ENCODE measurements around the gene STYX. TPM values are rescaled to one million over a fixed set of nuclear protein-coding genes. Genes with fewer than 3 reads are reported as not detected.
A peak's percentile ranks its signal among the peaks of the same experiment; 100 is the strongest.

STYX gene
- total RNA-seq, 1 experiment from 2014 or later, result 20.6 TPM

DNA sequence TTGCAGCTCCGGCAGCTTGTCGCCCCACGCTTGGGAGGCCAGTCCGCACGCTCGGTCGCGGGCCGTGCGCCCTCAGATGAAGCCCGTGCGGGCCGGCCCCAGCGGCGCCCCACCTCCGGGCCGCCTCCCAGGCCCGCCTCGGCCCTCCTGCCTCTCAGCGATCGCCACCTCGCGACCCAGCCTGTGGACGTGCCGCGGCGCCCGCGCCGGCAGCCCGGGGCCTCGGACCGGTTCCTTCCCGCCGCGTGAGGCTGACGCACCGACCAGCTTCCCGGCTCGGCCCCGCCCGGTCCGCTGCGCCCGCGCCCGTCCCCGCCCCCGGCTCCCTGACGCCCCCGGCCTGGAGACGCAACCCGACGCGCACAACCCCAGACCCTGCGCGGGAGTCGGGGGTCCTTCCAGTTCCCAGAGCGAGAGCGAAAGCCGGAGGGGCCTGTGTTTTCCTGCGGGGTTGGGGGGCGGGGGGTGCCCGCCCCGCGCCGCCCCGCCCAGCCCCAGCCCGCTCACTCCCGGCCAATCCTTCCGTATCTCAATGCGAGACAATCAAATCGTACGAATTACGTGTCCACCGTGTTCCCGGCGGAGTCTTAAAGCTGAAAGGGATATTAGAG, 34.4 kb upstream of the STYX start, which contains the start of gene ERO1A:
Gene ERO1A, minus strand, starts transcription at position 78 of the 611 bp plus-strand sequence. Its CDS starts 77 bp downstream, at position 1.
- Histone ChIP-seq H3K4me1 (ENCODE audit: control insufficient read depth, insufficient read depth, low read length) (peaks cover 20% of the 10 kb centered on the region), H3K27ac (ENCODE audit: low read length) (peak within 1 kb of the TSS; percentile 82), H3K4me3 (ENCODE audit: low read depth in 2 of 2, low read length in 2 of 2) (peak within 1 kb of the TSS; percentile 76 to 95), H3K9me3 (ENCODE audit: control insufficient read depth, insufficient read depth, low read depth, low read length) (no peaks in the 10 kb centered on the region), H3K27me3 (ENCODE audit: control insufficient read depth, insufficient read depth, low read length) (no peaks in the 10 kb centered on the region), H3K36me3 (ENCODE audit: control insufficient read depth, insufficient read depth, low read length) (no peaks in the 10 kb centered on the region)
- POLR2A ChIA-PET, result interaction anchor here (0.6 kb wide), 3 partner anchors 9 to 1147 kb away, joined by 5 to 8 read pairs (median 7); no protein-coding TSS in a partner anchor
- DNase-seq (ENCODE audit: low read depth, low spot score) (no peak), ATAC-seq (peak; percentile 93)
- CTCF ChIA-PET, result no interaction called here
- intact Hi-C loops (cut with micrococcal nuclease; ENCODE audit: unreplicated experiment), result no loop called here
- TF ChIP-seq POLR2AphosphoS5 (IDR thresholded peaks at IDR 0.05; ENCODE audit: low read depth, low read length), result peak; percentile 25; the same call in 1 of the 2 replicates
- TF ChIP-seq, protein P1, sequence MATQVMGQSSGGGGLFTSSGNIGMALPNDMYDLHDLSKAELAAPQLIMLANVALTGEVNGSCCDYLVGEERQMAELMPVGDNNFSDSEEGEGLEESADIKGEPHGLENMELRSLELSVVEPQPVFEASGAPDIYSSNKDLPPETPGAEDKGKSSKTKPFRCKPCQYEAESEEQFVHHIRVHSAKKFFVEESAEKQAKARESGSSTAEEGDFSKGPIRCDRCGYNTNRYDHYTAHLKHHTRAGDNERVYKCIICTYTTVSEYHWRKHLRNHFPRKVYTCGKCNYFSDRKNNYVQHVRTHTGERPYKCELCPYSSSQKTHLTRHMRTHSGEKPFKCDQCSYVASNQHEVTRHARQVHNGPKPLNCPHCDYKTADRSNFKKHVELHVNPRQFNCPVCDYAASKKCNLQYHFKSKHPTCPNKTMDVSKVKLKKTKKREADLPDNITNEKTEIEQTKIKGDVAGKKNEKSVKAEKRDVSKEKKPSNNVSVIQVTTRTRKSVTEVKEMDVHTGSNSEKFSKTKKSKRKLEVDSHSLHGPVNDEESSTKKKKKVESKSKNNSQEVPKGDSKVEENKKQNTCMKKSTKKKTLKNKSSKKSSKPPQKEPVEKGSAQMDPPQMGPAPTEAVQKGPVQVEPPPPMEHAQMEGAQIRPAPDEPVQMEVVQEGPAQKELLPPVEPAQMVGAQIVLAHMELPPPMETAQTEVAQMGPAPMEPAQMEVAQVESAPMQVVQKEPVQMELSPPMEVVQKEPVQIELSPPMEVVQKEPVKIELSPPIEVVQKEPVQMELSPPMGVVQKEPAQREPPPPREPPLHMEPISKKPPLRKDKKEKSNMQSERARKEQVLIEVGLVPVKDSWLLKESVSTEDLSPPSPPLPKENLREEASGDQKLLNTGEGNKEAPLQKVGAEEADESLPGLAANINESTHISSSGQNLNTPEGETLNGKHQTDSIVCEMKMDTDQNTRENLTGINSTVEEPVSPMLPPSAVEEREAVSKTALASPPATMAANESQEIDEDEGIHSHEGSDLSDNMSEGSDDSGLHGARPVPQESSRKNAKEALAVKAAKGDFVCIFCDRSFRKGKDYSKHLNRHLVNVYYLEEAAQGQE (IDR thresholded peaks at IDR 0.05; ENCODE audit: insufficient read depth in 1 of 2, low read depth in 2 of 2, low read length in 1 of 2), result no peak
- in situ Hi-C loops (cut with HindIII; ENCODE audit: low pct_unique_long_range_greater_than_20kb, low sequenced_read_pairs), result no loop called here
- no TSS peak for BruUV-seq (replicated peaks)

DNA sequence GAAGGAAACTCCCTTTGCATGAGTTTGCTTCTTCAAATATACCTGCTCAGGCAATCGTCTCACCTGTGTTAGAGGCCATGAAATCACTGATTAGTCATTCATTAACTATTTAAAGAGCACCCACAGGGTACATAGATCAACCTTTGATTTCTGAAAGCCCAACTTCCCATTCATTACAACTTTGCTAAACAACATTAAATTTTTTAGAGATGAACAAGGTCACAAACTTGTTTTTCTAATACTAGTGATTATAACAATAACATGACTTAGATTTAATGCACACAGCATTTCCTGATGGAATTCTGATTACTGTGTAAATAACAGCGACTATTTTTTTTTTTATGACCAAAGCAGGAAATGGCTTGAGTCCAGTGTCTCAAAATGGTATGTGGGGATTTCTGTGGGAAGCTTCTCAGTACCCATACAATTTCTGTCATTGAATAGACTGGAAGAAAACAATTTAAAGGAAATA, 29.2 kb upstream of the STYX start:
- ATAC-seq (no peak), DNase-seq (ENCODE audit: low read depth, low spot score) (no peak)
- Histone ChIP-seq H3K27ac (ENCODE audit: low read length) (peak overlapping the region; percentile 68; the same call in 1 of the 2 replicates), H3K27me3 (ENCODE audit: control insufficient read depth, insufficient read depth, low read length) (no peaks in the 10 kb centered on the region), H3K9me3 (ENCODE audit: control insufficient read depth, insufficient read depth, low read depth, low read length) (no peaks in the 10 kb centered on the region), H3K4me3 (ENCODE audit: low read depth in 2 of 2, low read length in 2 of 2) (no peak overlapping the region), H3K36me3 (ENCODE audit: control insufficient read depth, insufficient read depth, low read length) (no peaks in the 10 kb centered on the region), H3K4me1 (ENCODE audit: control insufficient read depth, insufficient read depth, low read length) (peaks cover 6% of the 10 kb centered on the region; the same call in 1 of the 2 replicates)
- CTCF ChIA-PET, result no interaction called here
- in situ Hi-C loops (cut with HindIII; ENCODE audit: low pct_unique_long_range_greater_than_20kb, low sequenced_read_pairs) (no loop called here), intact Hi-C loops (cut with micrococcal nuclease; ENCODE audit: unreplicated experiment) (no loop called here)
- POLR2A ChIA-PET, result interaction anchor here (0.7 kb wide), 1 partner anchor 1962 kb away, joined by 4 read pairs; no protein-coding TSS in a partner anchor
- TF ChIP-seq, protein P2, sequence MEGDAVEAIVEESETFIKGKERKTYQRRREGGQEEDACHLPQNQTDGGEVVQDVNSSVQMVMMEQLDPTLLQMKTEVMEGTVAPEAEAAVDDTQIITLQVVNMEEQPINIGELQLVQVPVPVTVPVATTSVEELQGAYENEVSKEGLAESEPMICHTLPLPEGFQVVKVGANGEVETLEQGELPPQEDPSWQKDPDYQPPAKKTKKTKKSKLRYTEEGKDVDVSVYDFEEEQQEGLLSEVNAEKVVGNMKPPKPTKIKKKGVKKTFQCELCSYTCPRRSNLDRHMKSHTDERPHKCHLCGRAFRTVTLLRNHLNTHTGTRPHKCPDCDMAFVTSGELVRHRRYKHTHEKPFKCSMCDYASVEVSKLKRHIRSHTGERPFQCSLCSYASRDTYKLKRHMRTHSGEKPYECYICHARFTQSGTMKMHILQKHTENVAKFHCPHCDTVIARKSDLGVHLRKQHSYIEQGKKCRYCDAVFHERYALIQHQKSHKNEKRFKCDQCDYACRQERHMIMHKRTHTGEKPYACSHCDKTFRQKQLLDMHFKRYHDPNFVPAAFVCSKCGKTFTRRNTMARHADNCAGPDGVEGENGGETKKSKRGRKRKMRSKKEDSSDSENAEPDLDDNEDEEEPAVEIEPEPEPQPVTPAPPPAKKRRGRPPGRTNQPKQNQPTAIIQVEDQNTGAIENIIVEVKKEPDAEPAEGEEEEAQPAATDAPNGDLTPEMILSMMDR (IDR thresholded peaks at IDR 0.05), result no peak
- TF ChIP-seq, protein P1 (IDR thresholded peaks at IDR 0.05; ENCODE audit: insufficient read depth in 1 of 2, low read depth in 2 of 2, low read length in 1 of 2), result no peak
- no peak for TF ChIP-seq SIN3A (IDR thresholded peaks at IDR 0.05; ENCODE audit: borderline replicate concordance, insufficient read depth, low read depth, low read length)
- no peak for TF ChIP-seq TCF7L2 (IDR thresholded peaks at IDR 0.05; ENCODE audit: low read depth, low read length)
- TF ChIP-seq POLR2AphosphoS5 (IDR thresholded peaks at IDR 0.05; ENCODE audit: low read depth, low read length), result no peak
- BruUV-seq (replicated peaks), result no TSS peak

Data from Panc1 (cell line).